HepG2 (cell line): ENCODE measurements around the gene RHBDD3. TPM values are rescaled to one million over a fixed set of nuclear protein-coding genes. Genes with fewer than 3 reads are reported as not detected.

Experiments used
- CAMTA2 ChIP-seq: sonication (generic); formaldehyde crosslinking; IDR thresholded peaks from 2 replicates; pipeline ENCODE4 v1.4.0; 2020; ENCODE audit warnings: mild to moderate bottlenecking, missing genetic modification reagents, borderline replicate concordance
- CCAR2 ChIP-seq: fragments of 200-400 bp; formaldehyde crosslinking; optimal IDR thresholded peaks from 2 replicates; pipeline ENCODE3; 2018; ENCODE audit warnings: low read depth, mild to moderate bottlenecking, low read length, moderate library complexity
- ELK4 ChIP-seq: sonication (generic); formaldehyde crosslinking; IDR thresholded peaks from 2 replicates; pipeline ENCODE4 v1.9.0; 2021; ENCODE audit warnings: missing genetic modification reagents, borderline replicate concordance
- EP300 ChIP-seq, 3 experiments: sonication (generic) in 1 of 3; formaldehyde crosslinking in 1 of 3; IDR thresholded peaks; 2 replicates each; pipeline versions ENCODE4 v1.5.1 to v1.6.1; 2011 to 2020; ENCODE audit warnings: low read depth in 2 of 3, low read length in 2 of 3, borderline replicate concordance in 1 of 3, improper control_type of control experiment in 1 of 3, mild to moderate bottlenecking in 1 of 3, missing genetic modification reagents in 1 of 3, moderate library complexity in 1 of 3
- KLF15 ChIP-seq: sonication (generic); formaldehyde crosslinking; IDR thresholded peaks from 2 replicates; pipeline ENCODE4 v1.8.1; 2023; ENCODE audit warnings: borderline replicate concordance, mild to moderate bottlenecking, inconsistent platforms, missing genetic modification reagents, mixed read lengths
- NCOA5 ChIP-seq: sonication (generic); formaldehyde crosslinking; IDR thresholded peaks from 2 replicates; pipeline ENCODE4 v1.4.0; 2020; ENCODE audit warnings: missing genetic modification reagents
- NFYC ChIP-seq: IDR thresholded peaks from 2 replicates; pipeline ENCODE4 v1.6.1; 2016; ENCODE audit warnings: missing genetic modification reagents, missing compliant biosample characterization
- REL ChIP-seq: sonication (generic); formaldehyde crosslinking; conservative IDR thresholded peaks from 2 replicates; pipeline ENCODE4 v1.8.0; 2022; ENCODE audit warnings: mild to moderate bottlenecking, missing genetic modification reagents, moderate library complexity
- SNRNP70 ChIP-seq: fragments of 200-400 bp; formaldehyde crosslinking; IDR thresholded peaks from 2 replicates; pipeline ENCODE4 v1.6.1; 2017; ENCODE audit warnings: mild to moderate bottlenecking, low read depth, low read length, moderate library complexity
- TAF15 ChIP-seq: fragments of 200-400 bp; formaldehyde crosslinking; IDR thresholded peaks from one replicate; pipeline ENCODE4 v1.6.1; 2018; ENCODE audit warnings: mild to moderate bottlenecking, low read depth, low read length; ENCODE audit not compliant: poor library complexity, severe bottlenecking
- TBX3 ChIP-seq: fragments of 450-650 bp; IDR thresholded peaks from 2 replicates; pipeline ENCODE4 v1.6.1; 2017; ENCODE audit warnings: antibody characterized with exemption, mild to moderate bottlenecking, inconsistent platforms, borderline replicate concordance
- XRCC5 ChIP-seq: fragments of 200-400 bp; formaldehyde crosslinking; optimal IDR thresholded peaks from 2 replicates; pipeline ENCODE3; 2017; ENCODE audit warnings: mild to moderate bottlenecking, low read length
- ZNF264 ChIP-seq: sonication (generic); formaldehyde crosslinking; IDR thresholded peaks from 2 replicates; pipeline ENCODE4 v1.4.0; 2020; ENCODE audit warnings: missing genetic modification reagents
- ZNF562 ChIP-seq: sonication (generic); formaldehyde crosslinking; IDR thresholded peaks from 2 replicates; pipeline ENCODE4 v1.8.0; 2022; ENCODE audit warnings: missing genetic modification reagents, borderline replicate concordance
- ZNF597 ChIP-seq: sonication (generic); formaldehyde crosslinking; IDR thresholded peaks from 2 replicates; pipeline ENCODE4 v1.5.0; 2020; ENCODE audit warnings: missing genetic modification reagents
- ZNF781 ChIP-seq: sonication (generic); formaldehyde crosslinking; IDR thresholded peaks from 2 replicates; pipeline ENCODE4 v1.5.1; 2020; ENCODE audit warnings: borderline replicate concordance, mild to moderate bottlenecking, missing genetic modification reagents; ENCODE audit errors: not compliant biosample characterization
- ZNF83 ChIP-seq: sonication (generic); formaldehyde crosslinking; IDR thresholded peaks from 2 replicates; pipeline ENCODE4 v1.4.0; 2020; ENCODE audit warnings: missing genetic modification reagents, mild to moderate bottlenecking, borderline replicate concordance
- polyA plus RNA-seq, 8 experiments: library from polyadenylated mRNA; depleted of rRNA in 3 of 8; stranded (reverse) in 7 of 8; unstranded in 1 of 8; fragments of >200 nt; fragmentation: Illumina TruSeq in 4 of 8; extraction: Trizol in 4 of 8; gene quantifications; 2 replicates each; pipeline versions ENCODE4 v1.2.1 to v1.2.3, GENCODE V29; 2011 to 2016; ENCODE audit warnings: low read depth in 4 of 8, missing spikeins in 1 of 8, mixed read lengths in 1 of 8; ENCODE audit not compliant: insufficient read depth in 1 of 8
- total RNA-seq, 5 experiments: library from RNA; depleted of rRNA; stranded (reverse); fragments of >200 nt; fragmentation: Illumina TruSeq; extraction: Trizol; gene quantifications; 2 replicates each; pipeline ENCODE4 v1.2.3, GENCODE V29; 2016; ENCODE audit warnings: low read depth in 1 of 5
- TF ChIP-seq, protein P1 (sequence below): IDR thresholded peaks from 2 replicates; pipeline ENCODE4 v1.6.1; 2016; ENCODE audit warnings: missing compliant biosample characterization, missing genetic modification reagents, borderline replicate concordance
- TF ChIP-seq, protein P2 (sequence below): sonication (generic); formaldehyde crosslinking; IDR thresholded peaks from 2 replicates; pipeline ENCODE4 v1.9.0; 2022; ENCODE audit warnings: low read depth, missing genetic modification reagents
- TF ChIP-seq, protein P3 (sequence below): fragments of 450-650 bp; IDR thresholded peaks from 2 replicates; pipeline ENCODE4 v1.6.1; 2016

Gene RHBDD3
- total and polyA plus RNA-seq, 2 of the 13 experiments (the other 11 are each of a cell fraction or from before 2014, with no cell fraction given), result 12.1 to 26.7 TPM

DNA sequence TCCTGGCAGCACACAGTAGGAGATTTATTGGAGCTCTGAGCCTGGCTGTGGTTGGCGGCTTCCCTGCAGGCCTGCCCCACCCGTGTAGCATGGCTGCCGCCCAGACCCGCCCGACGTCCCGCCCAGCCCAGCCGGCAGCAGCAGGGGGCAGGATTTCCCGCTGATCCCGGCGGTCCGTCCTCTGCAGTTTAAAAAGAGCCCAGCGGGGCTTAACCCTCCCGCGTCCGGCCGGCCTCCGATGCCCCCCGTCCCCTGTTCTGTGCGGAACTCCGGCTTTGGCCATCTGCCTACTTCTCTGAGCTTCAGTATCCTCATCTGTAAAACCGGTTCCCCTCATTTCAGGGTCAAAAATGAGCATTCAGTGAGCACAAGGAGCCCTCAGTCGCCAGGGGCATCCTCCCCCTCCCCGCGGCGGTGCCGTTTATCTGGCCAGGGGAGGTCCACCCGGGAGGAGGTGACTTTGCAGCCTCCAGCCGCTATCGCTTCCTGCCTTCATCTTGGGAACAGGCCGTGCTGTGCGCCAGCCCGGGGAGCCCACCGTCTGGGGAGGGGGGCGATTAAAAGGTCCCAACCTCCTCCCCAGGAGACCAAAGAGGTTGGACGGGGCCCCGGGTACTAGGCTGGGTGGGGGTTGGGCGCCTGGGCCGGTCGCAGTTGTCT is 38.5 kb upstream of the RHBDD3 start, which contains the start of gene GAS2L1 (continued):
- TF ChIP-seq TBX3, result no peak
- TF ChIP-seq ZNF597, result no peak
- no peak for TF ChIP-seq SNRNP70
- no peak for TF ChIP-seq NCOA5 (CRISPR knock-in tag)
- no peak for TF ChIP-seq CAMTA2
- TF ChIP-seq ZNF83 (CRISPR knock-in tag), result no peak
- TF ChIP-seq, protein P1, sequence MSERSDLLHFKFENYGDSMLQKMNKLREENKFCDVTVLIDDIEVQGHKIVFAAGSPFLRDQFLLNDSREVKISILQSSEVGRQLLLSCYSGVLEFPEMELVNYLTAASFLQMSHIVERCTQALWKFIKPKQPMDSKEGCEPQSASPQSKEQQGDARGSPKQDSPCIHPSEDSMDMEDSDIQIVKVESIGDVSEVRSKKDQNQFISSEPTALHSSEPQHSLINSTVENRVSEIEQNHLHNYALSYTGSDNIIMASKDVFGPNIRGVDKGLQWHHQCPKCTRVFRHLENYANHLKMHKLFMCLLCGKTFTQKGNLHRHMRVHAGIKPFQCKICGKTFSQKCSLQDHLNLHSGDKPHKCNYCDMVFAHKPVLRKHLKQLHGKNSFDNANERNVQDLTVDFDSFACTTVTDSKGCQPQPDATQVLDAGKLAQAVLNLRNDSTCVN (CRISPR knock-in tag), result no peak
- TF ChIP-seq KLF15 (CRISPR knock-in tag), result peak; percentile 68; the same call in 1 of the 2 replicates
- TF ChIP-seq, protein P2, sequence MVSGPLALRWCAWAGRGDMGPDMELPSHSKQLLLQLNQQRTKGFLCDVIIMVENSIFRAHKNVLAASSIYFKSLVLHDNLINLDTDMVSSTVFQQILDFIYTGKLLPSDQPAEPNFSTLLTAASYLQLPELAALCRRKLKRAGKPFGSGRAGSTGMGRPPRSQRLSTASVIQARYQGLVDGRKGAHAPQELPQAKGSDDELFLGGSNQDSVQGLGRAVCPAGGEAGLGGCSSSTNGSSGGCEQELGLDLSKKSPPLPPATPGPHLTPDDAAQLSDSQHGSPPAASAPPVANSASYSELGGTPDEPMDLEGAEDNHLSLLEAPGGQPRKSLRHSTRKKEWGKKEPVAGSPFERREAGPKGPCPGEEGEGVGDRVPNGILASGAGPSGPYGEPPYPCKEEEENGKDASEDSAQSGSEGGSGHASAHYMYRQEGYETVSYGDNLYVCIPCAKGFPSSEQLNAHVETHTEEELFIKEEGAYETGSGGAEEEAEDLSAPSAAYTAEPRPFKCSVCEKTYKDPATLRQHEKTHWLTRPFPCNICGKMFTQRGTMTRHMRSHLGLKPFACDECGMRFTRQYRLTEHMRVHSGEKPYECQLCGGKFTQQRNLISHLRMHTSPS, result peak; percentile 27; the same call in 1 of the 2 replicates
- TF ChIP-seq CCAR2, result no peak
- no peak for TF ChIP-seq ZNF264 (CRISPR knock-in tag)
- TF ChIP-seq ZNF781 (CRISPR knock-in tag), result no peak
- peak; percentile 90 for TF ChIP-seq XRCC5
- no peak for TF ChIP-seq ELK4 (CRISPR knock-in tag)
- no peak for TF ChIP-seq EP300 (IDR thresholded peaks at IDR 0.05; ENCODE audit: low read depth in 2 of 2, low read length in 2 of 2)
- no peak for TF ChIP-seq EP300 (CRISPR knock-in tag; IDR thresholded peaks at IDR 0.05; ENCODE audit: borderline replicate concordance)
- no peak for TF ChIP-seq REL (CRISPR knock-in tag)
- no peak for TF ChIP-seq TAF15
- no peak for TF ChIP-seq ZNF562
- TF ChIP-seq NFYC (CRISPR knock-in tag), result no peak
- TF ChIP-seq, protein P3, sequence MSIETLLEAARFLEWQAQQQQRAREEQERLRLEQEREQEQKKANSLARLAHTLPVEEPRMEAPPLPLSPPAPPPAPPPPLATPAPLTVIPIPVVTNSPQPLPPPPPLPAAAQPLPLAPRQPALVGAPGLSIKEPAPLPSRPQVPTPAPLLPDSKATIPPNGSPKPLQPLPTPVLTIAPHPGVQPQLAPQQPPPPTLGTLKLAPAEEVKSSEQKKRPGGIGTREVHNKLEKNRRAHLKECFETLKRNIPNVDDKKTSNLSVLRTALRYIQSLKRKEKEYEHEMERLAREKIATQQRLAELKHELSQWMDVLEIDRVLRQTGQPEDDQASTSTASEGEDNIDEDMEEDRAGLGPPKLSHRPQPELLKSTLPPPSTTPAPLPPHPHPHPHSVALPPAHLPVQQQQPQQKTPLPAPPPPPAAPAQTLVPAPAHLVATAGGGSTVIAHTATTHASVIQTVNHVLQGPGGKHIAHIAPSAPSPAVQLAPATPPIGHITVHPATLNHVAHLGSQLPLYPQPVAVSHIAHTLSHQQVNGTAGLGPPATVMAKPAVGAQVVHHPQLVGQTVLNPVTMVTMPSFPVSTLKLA, result no peak
